ENCODE measurements around the gene PCLAF. TPM values are rescaled to one million over a fixed set of nuclear protein-coding genes. Genes with fewer than 3 reads are reported as not detected.

PCLAF gene
- total RNA-seq, 1 experiment from 2014 or later = 93.5 TPM

DNA sequence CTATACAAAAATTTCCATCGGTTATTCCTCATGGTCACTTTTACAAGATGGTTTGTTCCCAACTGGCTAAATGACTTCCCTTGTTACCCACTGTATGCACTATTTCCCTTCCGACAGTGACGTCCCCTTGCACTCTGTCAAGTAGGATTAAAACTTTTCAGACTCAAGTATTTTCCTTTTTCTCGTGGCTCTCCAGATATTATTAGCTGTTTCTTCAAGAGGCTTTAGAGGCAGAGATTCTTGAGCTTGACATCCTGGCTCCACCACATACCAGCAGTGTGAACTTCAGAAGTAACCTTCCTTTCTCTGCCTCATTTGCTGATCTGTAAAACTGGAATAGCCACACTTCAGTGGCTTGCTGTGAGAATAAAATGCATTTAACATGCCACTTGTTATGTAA is 39.3 kb downstream of the PCLAF start:
- ATAC-seq (no peak), DNase-seq (ENCODE audit: low read depth, low spot score) (no peak)
- POLR2A ChIA-PET = no interaction called here
- RAD21 ChIA-PET (ENCODE audit: low non-redundant PET in 1 of 2, low total read pairs in 2 of 2, uncharacterized antibody in 2 of 2, unreplicated experiment in 2 of 2) = no interaction called here
- intact Hi-C loops (cut with micrococcal nuclease) = no loop called here
- Histone ChIP-seq H3K79me2 (ENCODE audit: insufficient read depth, low read length) (peaks cover 35% of the 10 kb centered on the region), H3K4me3 (replicated peaks in 1 of 2; ENCODE audit: low read depth in 1 of 2, low read length in 2 of 2) (no peak overlapping the region), H3K36me3 (ENCODE audit: control insufficient read depth in 1 of 2, insufficient read depth in 2 of 2, low read length in 2 of 2) (0 out of 4 replicates have a peak, but pooled peaks cover 0 to 2% of the 10 kb centered on the region in 2 experiments), H2AFZ (ENCODE audit: low read depth, low read length, poor library complexity, severe bottlenecking) (no peak overlapping the region), H3K9ac (ENCODE audit: low read length) (no peak overlapping the region), H3K27me3 (ENCODE audit: insufficient read depth, low read length) (no peaks in the 10 kb centered on the region), H3K4me2 (ENCODE audit: low read length) (no peak overlapping the region), H3K9me3 (ENCODE audit: control insufficient read depth in 1 of 2, insufficient read depth in 1 of 2, low read depth in 1 of 2, low read length in 2 of 2) (no peaks in the 10 kb centered on the region), H3K9me2 (ENCODE audit: insufficient read depth) (no peaks in the 10 kb centered on the region), H3K27ac (ENCODE audit: low read depth, low read length) (no peak overlapping the region), H3K4me1 (ENCODE audit: control insufficient read depth in 1 of 2, insufficient read depth in 2 of 2, low read length in 2 of 2) (no peaks in the 10 kb centered on the region), H4K20me1 (ENCODE audit: insufficient read depth) (peaks cover 3% of the 10 kb centered on the region; the same call in 1 of the 2 replicates)
- TF ChIP-seq RAD21 (IDR thresholded peaks at IDR 0.05; ENCODE audit: low read depth) (no peak), CEBPB (IDR thresholded peaks at IDR 0.05; ENCODE audit: low read depth) (no peak), EZH2phosphoT487 (IDR thresholded peaks at IDR 0.05; ENCODE audit: borderline replicate concordance) (no peak), CBX3 (IDR thresholded peaks at IDR 0.05; ENCODE audit: low read depth) (no peak), ZNF274 (IDR thresholded peaks at IDR 0.05; ENCODE audit: low read depth, low read length) (no peak), POLR2A (IDR thresholded peaks at IDR 0.05; ENCODE audit: borderline replicate concordance, extremely low read depth, insufficient read depth, insufficient read length) (no peak), EGR1 (IDR thresholded peaks at IDR 0.05; ENCODE audit: low read depth) (no peak), SIN3A (IDR thresholded peaks at IDR 0.05; ENCODE audit: low read depth) (no peak), TCF7L2 (IDR thresholded peaks at IDR 0.05; ENCODE audit: borderline replicate concordance, extremely low read depth, insufficient read depth, insufficient read length) (no peak), POLR2AphosphoS5 (IDR thresholded peaks at IDR 0.05; ENCODE audit: low read depth, low read length) (no peak), ZFX (IDR thresholded peaks at IDR 0.05) (no peak), JUND (IDR thresholded peaks at IDR 0.05) (no peak), SP1 (IDR thresholded peaks at IDR 0.05; ENCODE audit: low read depth) (no peak), ELF1 (IDR thresholded peaks at IDR 0.05; ENCODE audit: borderline replicate concordance, low read depth) (no peak)
- TF ChIP-seq, protein P1, sequence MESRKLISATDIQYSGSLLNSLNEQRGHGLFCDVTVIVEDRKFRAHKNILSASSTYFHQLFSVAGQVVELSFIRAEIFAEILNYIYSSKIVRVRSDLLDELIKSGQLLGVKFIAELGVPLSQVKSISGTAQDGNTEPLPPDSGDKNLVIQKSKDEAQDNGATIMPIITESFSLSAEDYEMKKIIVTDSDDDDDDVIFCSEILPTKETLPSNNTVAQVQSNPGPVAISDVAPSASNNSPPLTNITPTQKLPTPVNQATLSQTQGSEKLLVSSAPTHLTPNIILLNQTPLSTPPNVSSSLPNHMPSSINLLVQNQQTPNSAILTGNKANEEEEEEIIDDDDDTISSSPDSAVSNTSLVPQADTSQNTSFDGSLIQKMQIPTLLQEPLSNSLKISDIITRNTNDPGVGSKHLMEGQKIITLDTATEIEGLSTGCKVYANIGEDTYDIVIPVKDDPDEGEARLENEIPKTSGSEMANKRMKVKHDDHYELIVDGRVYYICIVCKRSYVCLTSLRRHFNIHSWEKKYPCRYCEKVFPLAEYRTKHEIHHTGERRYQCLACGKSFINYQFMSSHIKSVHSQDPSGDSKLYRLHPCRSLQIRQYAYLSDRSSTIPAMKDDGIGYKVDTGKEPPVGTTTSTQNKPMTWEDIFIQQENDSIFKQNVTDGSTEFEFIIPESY (IDR thresholded peaks at IDR 0.05; ENCODE audit: extremely low read depth, insufficient replicate concordance, low read length) = no peak
- TF ChIP-seq, protein P2, sequence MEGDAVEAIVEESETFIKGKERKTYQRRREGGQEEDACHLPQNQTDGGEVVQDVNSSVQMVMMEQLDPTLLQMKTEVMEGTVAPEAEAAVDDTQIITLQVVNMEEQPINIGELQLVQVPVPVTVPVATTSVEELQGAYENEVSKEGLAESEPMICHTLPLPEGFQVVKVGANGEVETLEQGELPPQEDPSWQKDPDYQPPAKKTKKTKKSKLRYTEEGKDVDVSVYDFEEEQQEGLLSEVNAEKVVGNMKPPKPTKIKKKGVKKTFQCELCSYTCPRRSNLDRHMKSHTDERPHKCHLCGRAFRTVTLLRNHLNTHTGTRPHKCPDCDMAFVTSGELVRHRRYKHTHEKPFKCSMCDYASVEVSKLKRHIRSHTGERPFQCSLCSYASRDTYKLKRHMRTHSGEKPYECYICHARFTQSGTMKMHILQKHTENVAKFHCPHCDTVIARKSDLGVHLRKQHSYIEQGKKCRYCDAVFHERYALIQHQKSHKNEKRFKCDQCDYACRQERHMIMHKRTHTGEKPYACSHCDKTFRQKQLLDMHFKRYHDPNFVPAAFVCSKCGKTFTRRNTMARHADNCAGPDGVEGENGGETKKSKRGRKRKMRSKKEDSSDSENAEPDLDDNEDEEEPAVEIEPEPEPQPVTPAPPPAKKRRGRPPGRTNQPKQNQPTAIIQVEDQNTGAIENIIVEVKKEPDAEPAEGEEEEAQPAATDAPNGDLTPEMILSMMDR (IDR thresholded peaks at IDR 0.05 in 2 of 3, conservative IDR thresholded peaks at IDR 0.05 in 1 of 3; ENCODE audit: borderline replicate concordance in 1 of 3, insufficient read depth in 1 of 3, low read depth in 2 of 3, low read length in 2 of 3) = no peak
- TF ChIP-seq, protein P3, sequence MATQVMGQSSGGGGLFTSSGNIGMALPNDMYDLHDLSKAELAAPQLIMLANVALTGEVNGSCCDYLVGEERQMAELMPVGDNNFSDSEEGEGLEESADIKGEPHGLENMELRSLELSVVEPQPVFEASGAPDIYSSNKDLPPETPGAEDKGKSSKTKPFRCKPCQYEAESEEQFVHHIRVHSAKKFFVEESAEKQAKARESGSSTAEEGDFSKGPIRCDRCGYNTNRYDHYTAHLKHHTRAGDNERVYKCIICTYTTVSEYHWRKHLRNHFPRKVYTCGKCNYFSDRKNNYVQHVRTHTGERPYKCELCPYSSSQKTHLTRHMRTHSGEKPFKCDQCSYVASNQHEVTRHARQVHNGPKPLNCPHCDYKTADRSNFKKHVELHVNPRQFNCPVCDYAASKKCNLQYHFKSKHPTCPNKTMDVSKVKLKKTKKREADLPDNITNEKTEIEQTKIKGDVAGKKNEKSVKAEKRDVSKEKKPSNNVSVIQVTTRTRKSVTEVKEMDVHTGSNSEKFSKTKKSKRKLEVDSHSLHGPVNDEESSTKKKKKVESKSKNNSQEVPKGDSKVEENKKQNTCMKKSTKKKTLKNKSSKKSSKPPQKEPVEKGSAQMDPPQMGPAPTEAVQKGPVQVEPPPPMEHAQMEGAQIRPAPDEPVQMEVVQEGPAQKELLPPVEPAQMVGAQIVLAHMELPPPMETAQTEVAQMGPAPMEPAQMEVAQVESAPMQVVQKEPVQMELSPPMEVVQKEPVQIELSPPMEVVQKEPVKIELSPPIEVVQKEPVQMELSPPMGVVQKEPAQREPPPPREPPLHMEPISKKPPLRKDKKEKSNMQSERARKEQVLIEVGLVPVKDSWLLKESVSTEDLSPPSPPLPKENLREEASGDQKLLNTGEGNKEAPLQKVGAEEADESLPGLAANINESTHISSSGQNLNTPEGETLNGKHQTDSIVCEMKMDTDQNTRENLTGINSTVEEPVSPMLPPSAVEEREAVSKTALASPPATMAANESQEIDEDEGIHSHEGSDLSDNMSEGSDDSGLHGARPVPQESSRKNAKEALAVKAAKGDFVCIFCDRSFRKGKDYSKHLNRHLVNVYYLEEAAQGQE (IDR thresholded peaks at IDR 0.05; ENCODE audit: low read depth) = no peak
- TF ChIP-seq, protein P4, sequence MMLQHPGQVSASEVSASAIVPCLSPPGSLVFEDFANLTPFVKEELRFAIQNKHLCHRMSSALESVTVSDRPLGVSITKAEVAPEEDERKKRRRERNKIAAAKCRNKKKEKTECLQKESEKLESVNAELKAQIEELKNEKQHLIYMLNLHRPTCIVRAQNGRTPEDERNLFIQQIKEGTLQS (IDR thresholded peaks at IDR 0.05) = no peak
- TF ChIP-seq, protein P5, sequence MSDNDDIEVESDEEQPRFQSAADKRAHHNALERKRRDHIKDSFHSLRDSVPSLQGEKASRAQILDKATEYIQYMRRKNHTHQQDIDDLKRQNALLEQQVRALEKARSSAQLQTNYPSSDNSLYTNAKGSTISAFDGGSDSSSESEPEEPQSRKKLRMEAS (IDR thresholded peaks at IDR 0.05) = no peak
- CTCF ChIA-PET = no interaction called here
- no TSS peak for BruUV-seq (replicated peaks)
